ENCODE measurements around the gene CD82. TPM values are rescaled to one million over a fixed set of nuclear protein-coding genes. Genes with fewer than 3 reads are reported as not detected.

Gene CD82
- total RNA-seq, 6 experiments from 2014 or later, result 18.9 to 69.4 (median 48.6) TPM

DNA sequence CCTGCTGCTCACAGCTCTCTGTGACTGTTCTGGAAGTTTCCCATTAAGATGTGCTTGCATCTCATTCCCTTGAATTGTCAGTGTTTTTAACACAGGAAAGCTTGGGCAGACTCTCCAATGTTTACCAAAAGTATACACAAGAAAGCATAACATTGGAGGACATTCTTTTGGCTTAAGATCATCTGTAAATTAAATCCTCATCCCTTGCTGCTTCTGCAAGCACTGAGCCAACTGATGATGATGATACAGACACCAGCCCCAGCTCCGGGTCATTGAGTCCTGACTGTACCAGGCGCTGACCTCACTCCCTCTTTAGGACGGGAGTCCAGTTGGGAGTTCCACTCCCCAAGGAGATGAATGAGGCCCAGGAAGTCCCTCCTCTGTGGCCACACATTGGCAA lies 23.8 kb downstream of the CD82 start:
- Histone ChIP-seq H3K9me3 (no peaks in the 10 kb centered on the region), H3K36me3 (peaks cover 0 to 3% (median 0%) of the 10 kb centered on the region in 4 donors), H3K27me3 (no peaks in the 10 kb centered on the region), H3K4me3 (no peak overlapping the region), H3K27ac (no peak overlapping the region), H3K4me1 (peaks cover 0 to 11% (median 5%) of the 10 kb centered on the region in 4 donors)
- intact Hi-C loops (cut with DNase I), result no loop called here
- TF ChIP-seq, protein P1, sequence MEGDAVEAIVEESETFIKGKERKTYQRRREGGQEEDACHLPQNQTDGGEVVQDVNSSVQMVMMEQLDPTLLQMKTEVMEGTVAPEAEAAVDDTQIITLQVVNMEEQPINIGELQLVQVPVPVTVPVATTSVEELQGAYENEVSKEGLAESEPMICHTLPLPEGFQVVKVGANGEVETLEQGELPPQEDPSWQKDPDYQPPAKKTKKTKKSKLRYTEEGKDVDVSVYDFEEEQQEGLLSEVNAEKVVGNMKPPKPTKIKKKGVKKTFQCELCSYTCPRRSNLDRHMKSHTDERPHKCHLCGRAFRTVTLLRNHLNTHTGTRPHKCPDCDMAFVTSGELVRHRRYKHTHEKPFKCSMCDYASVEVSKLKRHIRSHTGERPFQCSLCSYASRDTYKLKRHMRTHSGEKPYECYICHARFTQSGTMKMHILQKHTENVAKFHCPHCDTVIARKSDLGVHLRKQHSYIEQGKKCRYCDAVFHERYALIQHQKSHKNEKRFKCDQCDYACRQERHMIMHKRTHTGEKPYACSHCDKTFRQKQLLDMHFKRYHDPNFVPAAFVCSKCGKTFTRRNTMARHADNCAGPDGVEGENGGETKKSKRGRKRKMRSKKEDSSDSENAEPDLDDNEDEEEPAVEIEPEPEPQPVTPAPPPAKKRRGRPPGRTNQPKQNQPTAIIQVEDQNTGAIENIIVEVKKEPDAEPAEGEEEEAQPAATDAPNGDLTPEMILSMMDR (IDR thresholded peaks at IDR 0.05), result no peak
- no peak for TF ChIP-seq POLR2A (IDR thresholded peaks at IDR 0.05)
- no CpG with 5 or more reads among the region's 3 CpGs for WGBS (ENCODE audit: insufficient coverage, low coverage, low lambda C conversion rate, missing lambda C conversion rate)
- no peak for DNase-seq
- ATAC-seq, result no peak

DNA sequence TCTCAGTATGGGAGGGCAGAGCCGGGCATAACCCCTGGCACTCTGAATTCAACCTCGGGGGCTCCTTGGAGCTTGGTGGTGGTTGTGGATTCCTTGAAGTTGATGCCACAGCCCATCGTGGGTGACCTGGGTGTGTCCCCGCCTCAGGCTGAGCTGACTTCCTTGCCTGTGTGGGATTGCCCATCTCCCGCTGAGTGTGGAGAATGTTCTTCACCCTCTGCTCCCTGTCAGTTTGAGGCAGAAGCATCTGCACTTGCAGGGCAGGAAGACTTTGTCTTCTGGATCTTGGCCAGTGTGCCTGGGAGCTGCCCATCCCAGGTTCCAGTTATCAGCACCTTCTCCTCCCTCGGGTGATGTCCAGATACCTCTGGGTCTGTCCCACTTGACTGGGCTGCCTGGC lies 25.3 kb downstream of the CD82 start:
- Histone ChIP-seq H3K36me3 (peaks cover 0 to 3% (median 0%) of the 10 kb centered on the region in 4 donors), H3K4me3 (no peak overlapping the region), H3K9me3 (no peaks in the 10 kb centered on the region), H3K4me1 (peaks cover 0 to 6% (median under 1%) of the 10 kb centered on the region in 4 donors), H3K27ac (no peak overlapping the region), H3K27me3 (no peaks in the 10 kb centered on the region)
- intact Hi-C loops (cut with DNase I), result no loop called here
- DNase-seq (no peak), ATAC-seq (no peak)
- WGBS (ENCODE audit: insufficient coverage, low coverage, low lambda C conversion rate, missing lambda C conversion rate), result 50% methylated on average over 2 of the region's 6 CpGs
- TF ChIP-seq, protein P1 (IDR thresholded peaks at IDR 0.05), result no peak
- TF ChIP-seq POLR2A (IDR thresholded peaks at IDR 0.05), result no peak

DNA sequence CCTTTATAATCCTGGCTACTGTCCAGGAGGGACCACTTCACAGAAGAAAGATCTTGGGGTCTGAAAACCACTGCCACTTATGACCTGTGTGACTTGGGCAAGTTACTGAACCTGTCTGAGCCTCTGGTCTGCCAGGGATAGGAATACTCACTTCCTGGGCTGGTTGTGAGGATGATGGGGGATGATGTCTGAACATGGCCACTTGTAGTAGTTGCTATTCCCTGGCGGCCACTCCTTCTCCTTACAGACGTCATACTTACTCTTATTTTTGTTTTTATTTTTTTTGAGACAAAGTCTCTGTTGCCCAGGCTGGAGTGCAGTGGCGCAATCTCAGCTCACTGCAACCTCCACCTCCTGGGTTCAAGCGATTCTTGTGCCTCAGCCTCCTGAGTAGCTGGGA lies 26.1 kb downstream of the CD82 start:
- peaks cover 0 to 14% (median 4%) of the 10 kb centered on the region in 4 donors for H3K4me1 ChIP-seq
- intact Hi-C loops (cut with DNase I), result no loop called here
- H3K9me3 ChIP-seq, result no peaks in the 10 kb centered on the region
- TF ChIP-seq, protein P1 (IDR thresholded peaks at IDR 0.05), result no peak
- no peak for TF ChIP-seq POLR2A (IDR thresholded peaks at IDR 0.05)
- DNase-seq (no peak), ATAC-seq (no peak)
- no peak overlapping the region for H3K27ac ChIP-seq
- no peaks in the 10 kb centered on the region for H3K27me3 ChIP-seq
- 85% methylated on average over 2 of the region's 4 CpGs for WGBS (ENCODE audit: insufficient coverage, low coverage, low lambda C conversion rate, missing lambda C conversion rate)
- peaks cover 0 to 3% (median 0%) of the 10 kb centered on the region in 4 donors for H3K36me3 ChIP-seq
- H3K4me3 ChIP-seq, result no peak overlapping the region

DNA sequence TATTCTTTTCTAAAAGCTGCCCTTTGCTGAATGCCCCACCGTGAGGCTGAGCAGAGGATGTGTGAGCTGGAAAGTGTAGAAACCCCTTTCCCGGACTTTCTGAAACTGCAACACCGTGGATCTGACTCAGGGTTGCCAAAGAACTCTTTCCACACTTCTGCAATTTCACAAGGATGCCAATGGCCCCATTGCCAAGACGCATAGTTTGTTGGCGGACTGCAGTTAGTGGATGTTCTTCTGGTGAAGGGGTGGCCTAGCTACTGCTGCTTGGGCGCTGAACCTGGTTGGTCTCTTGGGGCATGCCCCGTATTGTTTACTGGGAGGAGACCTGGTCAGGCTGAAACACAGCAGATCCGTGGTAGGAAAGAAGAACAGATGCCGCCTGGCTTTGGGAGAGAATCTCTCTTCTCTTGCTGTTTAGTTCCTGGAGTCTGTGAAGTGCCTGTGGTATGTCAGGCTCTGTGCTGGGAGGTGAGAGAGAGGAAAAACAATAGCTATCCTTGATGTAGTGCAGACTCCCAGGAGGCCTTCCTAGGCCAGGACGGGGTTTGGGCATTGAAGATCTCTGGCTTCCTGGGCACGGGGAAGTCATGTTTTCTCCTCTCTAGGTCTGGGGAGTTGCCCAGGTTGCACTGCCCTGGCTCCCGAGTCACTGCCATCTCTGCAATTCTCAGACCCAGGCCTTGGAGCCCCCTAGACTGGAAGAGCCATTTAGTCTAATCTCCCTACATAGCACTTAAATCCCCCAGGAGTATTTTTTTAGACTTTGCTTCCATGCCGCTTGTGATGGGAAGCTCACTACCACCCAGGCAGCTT lies 26.9 kb downstream of the CD82 start:
- ATAC-seq (peak in 3 of 4 donors; percentile 4 to 16 (median 11)), DNase-seq (no peak)
- Histone ChIP-seq H3K36me3 (peaks cover 0 to 3% (median 0%) of the 10 kb centered on the region in 4 donors), H3K27me3 (no peaks in the 10 kb centered on the region), H3K9me3 (no peaks in the 10 kb centered on the region), H3K4me3 (no peak overlapping the region), H3K27ac (no peak overlapping the region), H3K4me1 (peaks cover 0 to 22% (median 4%) of the 10 kb centered on the region in 4 donors)
- intact Hi-C loops (cut with DNase I), result no loop called here
- TF ChIP-seq, protein P1 (IDR thresholded peaks at IDR 0.05), result no peak
- TF ChIP-seq POLR2A (IDR thresholded peaks at IDR 0.05), result no peak
- WGBS (ENCODE audit: insufficient coverage, low coverage, low lambda C conversion rate, missing lambda C conversion rate), result 87% methylated on average over 7 of the region's 13 CpGs

Measured in right lobe of liver (tissue), 6 donors.